Thyroid gland (tissue), 4 donors: Measurements from ENCODE around the gene MED13. TPM values are rescaled to one million over a fixed set of nuclear protein-coding genes. Genes with fewer than 3 reads are reported as not detected.

Experiments
- DNase-seq, 2 donors: peaks; one replicate each; pipeline ENCODE4 v3.0.0-alpha.2; 2019
- H3K27ac ChIP-seq, 3 donors: fragments of 200-600 bp; sonication (generic); 1 replicate in 2 of 3; 2 replicates in 1 of 3; pipeline ENCODE4 v1.5.1; 2016 to 2019; ENCODE audit warnings: mild to moderate bottlenecking in 1 of 3, moderate library complexity in 1 of 3
- H3K27me3 ChIP-seq: fragments of 200-600 bp; sonication (generic); one replicate; pipeline ENCODE4 v1.5.1; 2019
- H3K36me3 ChIP-seq, 2 donors: fragments of 200-600 bp; sonication (generic); one replicate each; pipeline ENCODE4 v1.5.1; 2016 to 2019
- H3K4me1 ChIP-seq, 2 donors: fragments of 200-600 bp; sonication (generic); one replicate each; pipeline ENCODE4 v1.5.1; 2017 to 2019
- H3K4me3 ChIP-seq, 3 donors: fragments of 200-600 bp; sonication (generic); replicated peaks in 1 of 3; 1 replicate in 2 of 3; 2 replicates in 1 of 3; pipeline ENCODE4 v1.5.1; 2016; ENCODE audit warnings: mild to moderate bottlenecking in 1 of 3
- H3K9me3 ChIP-seq: fragments of 200-600 bp; sonication (generic); one replicate; pipeline ENCODE4 v1.5.1; 2017
- CTCF ChIP-seq, 6 experiments: fragments of 200-600 bp in 3 of 6; fragments of 450-650 bp in 3 of 6; sonication (generic) in 3 of 6; IDR thresholded peaks; one replicate each; pipeline ENCODE4 v1.5.1; 2016 to 2019; ENCODE audit warnings: antibody characterized with exemption in 6 of 6, mild to moderate bottlenecking in 2 of 6, inconsistent platforms in 1 of 6, moderate library complexity in 1 of 6
- POLR2A ChIP-seq, 2 donors: fragments of 450-650 bp; IDR thresholded peaks; one replicate each; pipeline ENCODE4 v1.6.1; 2017; ENCODE audit warnings: antibody characterized with exemption in 2 of 2, mild to moderate bottlenecking in 2 of 2, moderate library complexity in 1 of 2
- WGBS, 2 donors: methylation state at CpG; one replicate each; pipeline ENCODE4 v1.1.5; 2017; 5-methylcytosine and 5-hydroxymethylcytosine counted together
- intact Hi-C: fragments of 100-400 bp; cut with DNase I; formaldehyde crosslinking; loops from one replicate; pipeline ENCODE4 v1.15.1; 2023
- total RNA-seq, 4 donors: library from RNA; depleted of rRNA; stranded (reverse); fragments of >200 nt; gene quantifications; one replicate each; pipeline ENCODE4 v1.2.3, GENCODE V29; 2016

MED13 gene
- total RNA-seq, 4 donors from 2014 or later = 58.9 to 156 (median 83.3) TPM

- TF ChIP-seq POLR2A (IDR thresholded peaks at IDR 0.05) (no peak), CTCF (IDR thresholded peaks at IDR 0.05) (peak in 1 of 6 experiments; percentile 27)
- no peaks in the 10 kb centered on the region for H3K36me3 ChIP-seq
- WGBS, 2 donors = 29 to 38% methylated on average over 1 to 2 of the region's 2 CpGs
- no peak overlapping the region for H3K4me3 ChIP-seq
- H3K9me3 ChIP-seq = no peaks in the 10 kb centered on the region
- no peaks in the 10 kb centered on the region for H3K27me3 ChIP-seq
- no peak overlapping the region for H3K27ac ChIP-seq
- intact Hi-C loops = no loop called here
- no peaks in the 10 kb centered on the region for H3K4me1 ChIP-seq
- peak; percentile 3 to 15 for DNase-seq
Observed at GRCh38 chr17:62109378-62109902, 44.4 kb upstream of the MED13 start.

DNA sequence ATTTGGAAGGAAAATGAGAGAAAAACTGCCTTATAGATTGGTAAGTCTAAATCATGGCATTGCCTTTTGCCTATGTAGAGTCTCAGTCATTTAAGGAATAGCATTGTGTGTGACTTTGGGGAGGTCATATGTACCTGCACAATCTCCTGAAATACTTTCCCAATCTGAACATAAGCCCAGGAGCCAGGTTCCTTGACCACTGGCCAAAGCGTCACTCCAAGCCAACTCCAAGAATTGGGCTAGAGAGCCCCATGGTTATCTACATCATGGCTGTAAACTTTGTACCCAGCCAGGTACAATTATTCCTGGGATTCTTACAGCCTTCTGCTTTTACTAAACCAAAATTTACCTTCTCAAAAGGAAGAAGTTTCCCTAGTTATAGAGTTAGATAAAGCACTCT, 40.8 kb upstream of the MED13 start:
- Histone ChIP-seq H3K9me3 (no peaks in the 10 kb centered on the region), H3K27ac (no peak overlapping the region), H3K27me3 (no peaks in the 10 kb centered on the region), H3K4me3 (no peak overlapping the region), H3K36me3 (no peaks in the 10 kb centered on the region), H3K4me1 (no peaks in the 10 kb centered on the region)
- WGBS, 2 donors = 94 to 100% methylated on average over 1 of the region's 1 CpG
- DNase-seq = no peak
- TF ChIP-seq CTCF (IDR thresholded peaks at IDR 0.05) = no peak
- TF ChIP-seq POLR2A (IDR thresholded peaks at IDR 0.05) = no peak
- intact Hi-C loops = no loop called here

DNA sequence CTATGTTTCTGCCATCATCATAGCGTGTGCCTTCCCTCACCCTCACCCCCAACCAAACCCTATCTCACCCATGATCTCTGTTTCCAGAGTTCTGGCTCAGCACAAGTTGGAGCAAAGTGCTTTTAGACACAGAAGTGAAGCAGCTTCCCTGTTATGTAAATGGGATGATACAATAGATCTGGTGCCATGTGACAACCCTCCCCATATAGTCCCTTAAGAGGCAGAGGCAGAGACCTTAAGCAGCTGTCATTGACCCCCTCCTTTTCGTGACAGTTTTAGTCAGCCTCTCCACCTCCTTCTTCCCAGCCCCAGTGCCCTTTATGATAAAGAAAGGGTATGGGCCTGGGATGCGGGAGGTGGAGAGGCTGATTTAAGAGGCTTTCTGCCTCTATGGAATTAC, 40.3 kb upstream of the MED13 start:
- H3K4me1 ChIP-seq = no peaks in the 10 kb centered on the region
- no peak for TF ChIP-seq POLR2A (IDR thresholded peaks at IDR 0.05)
- no peak for TF ChIP-seq CTCF (IDR thresholded peaks at IDR 0.05)
- 64 to 71% methylated on average over 3 of the region's 3 CpGs for WGBS, 2 donors
- no peaks in the 10 kb centered on the region for H3K27me3 ChIP-seq
- intact Hi-C loops = no loop called here
- H3K4me3 ChIP-seq = no peak overlapping the region
- H3K27ac ChIP-seq = no peak overlapping the region
- no peak for DNase-seq
- H3K9me3 ChIP-seq = no peaks in the 10 kb centered on the region
- H3K36me3 ChIP-seq = no peaks in the 10 kb centered on the region

DNA sequence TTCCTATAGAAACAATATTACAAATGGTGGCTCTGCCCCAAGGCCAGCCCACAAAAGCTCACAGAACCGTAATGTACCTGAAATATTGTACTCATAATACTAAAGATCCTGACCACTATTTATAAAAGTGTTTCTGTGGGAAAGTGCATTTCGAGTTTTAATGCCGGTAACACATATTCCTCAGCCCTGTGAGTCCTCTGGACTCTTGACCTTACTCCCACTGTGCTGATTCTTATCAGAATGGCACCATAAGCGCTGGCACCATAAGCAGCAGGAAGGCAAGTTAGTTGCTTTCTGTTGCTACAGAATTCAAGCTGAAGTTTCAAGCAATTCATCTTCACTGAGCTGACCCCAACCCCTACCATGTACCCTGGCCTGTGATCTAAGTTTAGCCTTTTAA, 36.4 kb upstream of the MED13 start:
- intact Hi-C loops = no loop called here
- Histone ChIP-seq H3K36me3 (no peaks in the 10 kb centered on the region), H3K4me3 (no peak overlapping the region), H3K27me3 (no peaks in the 10 kb centered on the region), H3K9me3 (no peaks in the 10 kb centered on the region), H3K4me1 (no peaks in the 10 kb centered on the region), H3K27ac (no peak overlapping the region)
- DNase-seq = no peak
- no peak for TF ChIP-seq CTCF (IDR thresholded peaks at IDR 0.05)
- TF ChIP-seq POLR2A (IDR thresholded peaks at IDR 0.05) = no peak
- WGBS, 2 donors = 68 to 84% methylated on average over 4 of the region's 4 CpGs

GRCh38 chr17:62101090-62101489, 36.0 kb upstream of the MED13 start:
- H3K4me3 ChIP-seq = no peak overlapping the region
- no peaks in the 10 kb centered on the region for H3K27me3 ChIP-seq
- no peak overlapping the region for H3K27ac ChIP-seq
- no peak for DNase-seq
- H3K9me3 ChIP-seq = no peaks in the 10 kb centered on the region
- TF ChIP-seq POLR2A (IDR thresholded peaks at IDR 0.05) (no peak), CTCF (IDR thresholded peaks at IDR 0.05) (no peak)
- H3K36me3 ChIP-seq = no peaks in the 10 kb centered on the region
- H3K4me1 ChIP-seq = no peaks in the 10 kb centered on the region
- intact Hi-C loops = no loop called here
